DMS114 treated with DMSO at 0.1 percent for 48 hours (cell line): ENCODE data around the gene ALCAM.

Experiments used
- DNase-seq: peaks from one replicate; lab custom pipeline; 2025; ENCODE audit not compliant: unreplicated experiment; lab: John Stamatoyannopoulos, UW

ALCAM gene

GRCh38 chr3:105355408-105356061 lies 11.2 kb upstream of the ALCAM start:
- DNase-seq: no peak

- DNase-seq: no peak
Measured at GRCh38 chr3:105356396-105356795, 10.3 kb upstream of the ALCAM start.

DNA sequence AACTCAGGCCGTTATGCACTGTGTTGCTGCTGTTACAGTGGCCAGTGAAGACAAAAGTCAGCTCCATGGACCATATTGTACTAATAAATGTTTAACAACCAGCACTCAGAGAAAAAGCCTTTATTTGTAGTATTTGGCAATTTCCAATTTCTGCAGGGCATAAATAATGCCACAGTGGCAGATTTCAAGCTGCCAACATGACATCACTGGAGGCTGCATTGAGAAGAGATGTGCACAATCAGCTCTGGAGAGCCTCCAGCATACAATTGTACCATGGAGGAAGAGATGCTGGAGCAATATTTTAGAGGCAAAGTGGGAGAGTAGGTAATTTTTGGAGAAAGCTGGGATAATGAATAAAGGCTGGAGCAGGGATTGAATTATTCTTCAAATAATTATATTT lies 9.7 kb upstream of the ALCAM start:
- no peak for DNase-seq

- no peak for DNase-seq
Measured at GRCh38 chr3:105359098-105359762, 7.5 kb upstream of the ALCAM start.

- DNase-seq: no peak
Measured at GRCh38 chr3:105360003-105360402, 6.7 kb upstream of the ALCAM start.

DNA sequence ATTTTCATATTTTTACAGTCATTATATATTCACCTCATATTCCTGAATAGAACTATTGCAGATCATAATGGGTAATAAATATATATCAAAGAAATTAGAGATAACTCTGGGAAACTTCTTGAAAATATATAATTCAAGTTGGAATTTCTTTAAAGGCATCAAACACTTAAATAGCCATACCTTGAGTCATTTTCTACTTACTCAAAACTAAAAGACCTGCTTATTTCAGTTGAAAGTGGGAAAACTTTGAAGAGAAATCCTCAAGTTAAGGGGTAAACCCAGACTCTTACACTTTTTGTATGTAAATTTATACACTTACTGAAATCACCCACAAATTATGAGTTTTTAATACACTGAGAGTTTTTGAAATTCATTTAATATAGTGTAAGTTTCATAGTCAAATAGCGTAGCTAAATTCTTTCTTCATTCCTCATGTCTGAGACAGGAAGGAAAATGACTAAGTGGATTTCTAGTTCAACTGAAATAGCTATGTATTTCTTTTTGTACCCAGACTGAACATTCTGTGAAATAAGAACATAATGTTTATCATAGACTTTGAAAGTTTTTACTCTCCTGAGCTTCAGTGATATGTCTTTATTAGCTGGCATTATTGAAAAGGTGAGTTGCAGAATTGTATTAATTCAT lies 4.6 kb upstream of the ALCAM start:
- DNase-seq: no peak

DNA sequence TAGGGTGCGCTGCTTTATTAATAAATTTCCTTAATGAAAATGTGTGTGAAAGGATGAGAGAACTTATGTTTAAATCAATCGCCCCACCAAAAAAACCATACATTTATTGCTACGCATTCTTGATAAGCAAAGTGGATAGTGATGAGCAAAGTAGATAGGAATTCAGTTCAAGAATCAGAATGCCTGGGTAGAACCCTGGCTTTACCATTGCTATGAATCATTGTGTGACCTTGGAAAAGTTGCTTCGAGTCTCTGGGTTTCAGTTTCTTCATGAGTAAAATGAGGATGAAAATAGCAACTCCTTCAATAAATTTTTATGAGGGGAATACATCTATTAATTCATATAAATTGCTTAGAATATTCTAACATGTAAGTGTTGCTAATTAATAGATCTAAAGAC lies 2.6 kb upstream of the ALCAM start:
- no peak for DNase-seq

DNA sequence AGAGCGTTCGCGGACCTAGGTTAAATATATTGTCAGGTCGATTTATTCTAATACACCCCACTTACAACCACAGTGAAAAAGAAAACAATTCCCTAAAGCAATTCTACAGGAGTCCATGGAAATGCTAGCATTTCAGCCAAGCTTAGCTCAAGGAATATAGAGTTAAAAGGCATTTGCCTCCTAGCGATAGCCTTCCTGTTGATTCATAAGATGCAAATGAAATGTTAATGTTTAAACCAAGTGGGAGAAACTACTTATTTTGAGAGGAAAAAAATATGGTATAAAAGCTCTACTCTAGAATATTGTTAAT lies 1.7 kb upstream of the ALCAM start:
- no peak for DNase-seq

DNA sequence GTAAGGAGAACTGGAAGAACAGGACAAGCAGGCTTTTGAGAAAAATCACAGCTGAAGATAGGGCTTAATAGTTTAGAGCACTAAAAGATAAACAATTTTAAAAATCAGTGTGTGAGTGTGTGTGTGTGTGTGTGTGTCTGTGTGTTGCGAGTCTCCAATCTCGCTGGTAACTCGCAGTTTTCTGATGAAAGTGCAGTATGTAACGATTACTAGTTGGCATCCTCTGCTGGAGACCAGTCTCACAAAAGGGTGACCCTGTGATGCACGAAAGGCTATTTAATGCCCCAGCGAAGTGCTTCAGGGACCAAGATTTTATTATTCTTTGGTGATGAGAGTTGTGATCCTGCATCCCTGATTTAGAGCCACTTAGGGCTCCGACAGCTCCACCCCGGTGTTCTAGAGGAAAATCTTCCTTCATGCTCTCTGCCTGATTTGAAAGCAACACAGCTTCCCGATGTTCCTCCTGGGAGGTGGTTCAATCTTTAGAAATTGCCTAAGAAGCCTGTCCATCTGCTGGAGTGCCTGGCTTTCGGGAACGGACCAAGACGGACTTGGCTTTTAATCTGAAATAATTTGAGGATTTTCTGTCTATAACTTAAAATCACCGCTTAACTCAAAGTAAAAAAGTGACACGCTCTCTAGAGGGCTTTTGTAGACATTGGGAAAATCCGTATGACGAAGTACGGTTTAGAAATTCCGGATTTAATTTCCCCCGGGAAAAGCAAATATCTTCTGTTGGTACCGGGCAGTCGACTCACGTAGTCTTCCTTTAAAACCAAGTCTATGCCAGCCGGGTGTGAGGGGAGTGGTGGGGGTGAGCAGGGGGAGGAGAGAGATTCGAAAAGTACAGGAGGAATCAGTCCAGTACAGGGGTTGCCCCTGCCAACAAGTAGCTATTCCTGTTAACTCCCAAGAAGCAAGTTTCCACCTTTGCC lies 1.1 kb upstream of the ALCAM start:
- no peak for DNase-seq

DNA sequence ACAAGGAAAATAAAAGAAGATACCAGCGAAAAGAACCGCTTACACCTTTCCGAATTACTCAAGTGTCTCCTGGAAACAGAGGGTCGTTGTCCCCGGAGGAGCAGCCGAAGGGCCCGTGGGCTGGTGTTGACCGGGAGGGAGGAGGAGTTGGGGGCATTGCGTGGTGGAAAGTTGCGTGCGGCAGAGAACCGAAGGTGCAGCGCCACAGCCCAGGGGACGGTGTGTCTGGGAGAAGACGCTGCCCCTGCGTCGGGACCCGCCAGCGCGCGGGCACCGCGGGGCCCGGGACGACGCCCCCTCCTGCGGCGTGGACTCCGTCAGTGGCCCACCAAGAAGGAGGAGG lies 325 bp downstream of the ALCAM start:
- no peak for DNase-seq

DNA sequence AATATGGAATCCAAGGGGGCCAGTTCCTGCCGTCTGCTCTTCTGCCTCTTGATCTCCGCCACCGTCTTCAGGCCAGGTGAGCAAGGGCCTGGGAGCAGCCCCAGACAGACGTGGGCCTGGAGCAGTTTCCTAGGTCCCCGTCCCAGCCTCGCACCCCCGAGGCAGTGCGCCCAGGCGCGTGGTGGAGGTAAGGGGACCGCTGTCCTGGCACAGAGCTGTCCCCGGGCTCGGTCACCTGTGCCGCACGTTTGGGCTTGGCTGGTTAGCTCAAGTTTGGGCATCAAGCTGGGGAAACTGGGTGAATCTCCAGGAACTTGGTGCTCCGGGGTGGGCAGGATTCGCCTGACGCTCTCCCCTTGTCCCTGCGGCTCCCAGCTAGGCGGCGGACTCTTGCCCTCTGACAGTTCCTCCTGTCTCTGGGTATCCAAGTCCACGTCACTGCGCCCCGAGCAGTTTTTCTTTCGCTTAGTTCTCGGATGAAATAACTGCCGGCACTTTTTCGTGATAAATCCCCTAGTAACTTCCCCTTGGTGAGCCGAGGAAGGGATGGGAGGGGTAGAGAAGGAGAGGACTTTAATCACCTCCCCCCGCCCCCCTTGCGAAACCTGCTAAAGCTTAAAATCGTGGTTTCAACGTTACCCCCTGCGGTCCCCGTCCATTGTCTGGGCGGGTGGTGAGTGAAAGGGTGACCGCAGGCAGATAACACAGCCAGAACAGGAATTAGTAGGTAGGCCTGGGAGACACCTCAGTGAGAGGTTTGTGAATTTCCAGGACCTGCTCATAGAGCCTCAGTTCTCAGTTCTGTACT lies 901 bp downstream of the ALCAM start:
- no peak for DNase-seq

DNA sequence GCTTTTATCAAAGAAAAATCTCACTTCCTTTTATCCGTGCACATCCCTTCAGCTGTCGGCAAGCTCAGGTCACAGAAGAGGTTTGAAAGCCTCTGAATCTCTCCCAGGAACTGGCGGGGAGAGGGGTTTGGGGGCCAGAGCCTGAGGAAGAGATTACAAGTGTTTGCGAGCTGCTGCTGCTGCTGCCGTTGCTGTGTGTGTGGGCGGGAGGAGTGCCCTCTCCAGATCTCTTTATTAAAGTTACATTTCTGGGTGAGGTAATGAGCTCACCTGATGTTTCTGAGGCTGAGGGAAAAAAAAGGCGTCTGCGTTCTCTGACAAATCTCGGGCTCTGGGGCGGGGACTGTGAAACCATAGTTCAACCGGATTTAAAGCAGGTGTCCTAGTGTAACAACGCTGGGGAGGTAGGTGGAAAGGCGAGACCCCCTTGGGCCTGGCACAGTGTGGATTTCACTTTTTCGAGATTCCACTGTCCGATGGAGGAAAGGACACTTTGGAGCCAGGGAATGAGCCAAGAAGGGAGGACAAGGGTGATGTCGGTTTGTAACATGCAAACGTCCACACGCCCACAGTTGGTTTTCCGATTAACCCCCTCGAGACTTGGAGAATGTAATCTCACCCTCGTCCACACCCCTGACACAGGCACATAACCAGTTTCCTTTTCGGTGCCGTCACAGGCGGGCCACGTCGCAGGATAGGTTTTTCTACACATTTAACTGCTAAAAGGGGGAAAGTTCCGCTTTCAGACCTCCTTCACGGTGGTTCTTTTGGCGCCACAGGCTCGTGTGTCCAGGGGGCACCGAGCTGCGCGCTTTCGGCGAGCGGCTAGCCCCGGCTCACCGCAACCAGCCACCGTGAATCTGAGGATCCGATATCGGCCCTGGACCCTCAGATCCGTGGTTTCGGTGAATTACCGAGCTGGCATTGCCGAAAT lies 2.1 kb downstream of the ALCAM start:
- DNase-seq: no peak

GRCh38 chr3:105369500-105370371 lies 3.0 kb downstream of the ALCAM start:
- no peak for DNase-seq

GRCh38 chr3:105373383-105373782 lies 6.7 kb downstream of the ALCAM start:
- no peak for DNase-seq

DNA sequence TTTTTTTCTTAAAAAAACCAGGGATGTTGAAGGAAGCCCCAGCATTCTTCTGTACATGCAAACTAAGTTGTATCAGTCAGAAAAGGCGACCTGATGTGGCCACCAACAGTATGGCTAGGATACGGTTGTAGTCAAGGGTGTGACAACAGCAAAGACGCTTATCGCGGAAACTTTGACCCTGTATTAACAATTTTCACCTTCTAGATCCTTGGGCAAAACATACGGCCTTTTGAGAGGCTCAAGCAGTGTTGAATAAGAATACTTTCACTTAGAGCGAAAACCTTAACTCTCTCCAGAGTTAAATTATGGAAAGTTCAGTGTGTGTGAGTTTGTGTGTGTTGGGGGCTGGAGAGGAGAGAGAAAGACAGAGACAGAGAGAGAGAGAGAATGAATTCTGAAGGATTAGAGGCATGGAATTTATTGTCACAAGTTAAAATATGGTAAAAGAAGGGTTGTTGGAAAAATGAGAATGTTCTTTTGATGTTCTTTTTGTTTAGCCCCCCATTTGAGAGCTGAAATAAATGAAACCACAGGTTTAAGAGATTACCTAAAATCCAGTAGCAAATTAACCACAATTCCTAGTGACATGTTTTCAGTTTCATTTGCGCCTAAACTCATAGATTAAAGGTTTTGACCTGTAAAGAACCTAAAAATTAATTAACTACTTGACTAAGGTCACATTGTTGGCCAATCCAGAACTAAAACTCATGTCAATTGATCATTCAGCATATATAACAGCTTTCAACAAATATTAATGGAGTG lies 9.2 kb downstream of the ALCAM start:
- no peak for DNase-seq

- DNase-seq: no peak
Measured at GRCh38 chr3:105377716-105378115, 11.0 kb downstream of the ALCAM start.

DNA sequence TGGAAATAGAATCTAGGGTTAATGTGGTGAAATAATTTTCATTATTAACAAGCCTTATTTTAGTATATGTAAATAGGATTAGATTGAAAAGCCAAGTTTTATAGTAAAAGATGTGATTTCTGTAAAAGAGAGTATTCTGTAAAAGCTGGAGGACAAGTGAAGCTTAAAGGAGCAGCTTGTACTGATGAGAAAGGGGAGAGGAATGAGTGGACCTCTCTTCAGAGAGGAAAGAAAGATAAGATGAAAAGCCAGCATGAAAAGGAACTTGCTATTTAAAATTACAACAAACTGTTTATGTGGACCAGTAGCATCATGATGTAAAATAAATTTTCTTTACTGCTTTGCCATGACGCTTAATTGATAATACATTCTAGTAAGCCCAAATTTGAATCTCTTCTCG lies 18.5 kb downstream of the ALCAM start:
- DNase-seq: no peak

- DNase-seq: no peak
Measured at GRCh38 chr3:105385819-105386508, 19.3 kb downstream of the ALCAM start.
